Measurements from ENCODE around the gene TICRR.

Gene TICRR

GRCh38 chr15:89587955-89588354 is 12.7 kb downstream of the TICRR start:
- Mint-ChIP-seq H3K4me1 (no peaks in the 10 kb centered on the region), H3K27me3 (no peaks in the 10 kb centered on the region), H3K4me3 (no peak overlapping the region), H3K36me3 (no peaks in the 10 kb centered on the region), H3K27ac (no peak overlapping the region), H3K9me3 (no peaks in the 10 kb centered on the region)
- ATAC-seq (ENCODE audit: low read depth) = no peak
- DNase-seq (ENCODE audit: low spot score in 2 of 2) = no peak

- no peaks in the 10 kb centered on the region for H3K27me3 Mint-ChIP-seq
- H3K36me3 Mint-ChIP-seq = no peaks in the 10 kb centered on the region
- DNase-seq (ENCODE audit: low spot score in 2 of 2) = no peak
- no peaks in the 10 kb centered on the region for H3K9me3 Mint-ChIP-seq
- no peak for ATAC-seq (ENCODE audit: low read depth)
- H3K4me3 Mint-ChIP-seq = no peak overlapping the region
- H3K27ac Mint-ChIP-seq = no peak overlapping the region
- H3K4me1 Mint-ChIP-seq = no peaks in the 10 kb centered on the region
These were observed 16.6 kb downstream of the TICRR start for GRCh38 chr15:89591834-89592233.

GRCh38 chr15:89593018-89593417 is 17.7 kb downstream of the TICRR start:
- Mint-ChIP-seq H3K4me3 (no peak overlapping the region), H3K27ac (no peak overlapping the region), H3K36me3 (no peaks in the 10 kb centered on the region)

GRCh38 chr15:89599021-89599420 is 23.8 kb downstream of the TICRR start:
- Mint-ChIP-seq H3K9me3 (no peaks in the 10 kb centered on the region), H3K4me1 (no peaks in the 10 kb centered on the region), H3K27ac (no peak overlapping the region), H3K27me3 (no peaks in the 10 kb centered on the region), H3K4me3 (no peak overlapping the region), H3K36me3 (no peaks in the 10 kb centered on the region)
- DNase-seq (ENCODE audit: low spot score in 2 of 2) = no peak
- ATAC-seq (ENCODE audit: low read depth) = no peak

More at GRCh38 chr15:89593018-89593417, 17.7 kb downstream of the TICRR start:
- DNase-seq (ENCODE audit: low spot score in 2 of 2) (no peak), ATAC-seq (ENCODE audit: low read depth) (no peak)
- Mint-ChIP-seq H3K4me1 (no peaks in the 10 kb centered on the region), H3K27me3 (no peaks in the 10 kb centered on the region), H3K9me3 (no peaks in the 10 kb centered on the region)

GRCh38 chr15:89611317-89611716 is 36.0 kb downstream of the TICRR start:
- Mint-ChIP-seq H3K27me3 (no peaks in the 10 kb centered on the region), H3K27ac (no peak overlapping the region), H3K36me3 (peaks cover 9% of the 10 kb centered on the region), H3K4me3 (no peak overlapping the region), H3K9me3 (peaks cover 16% of the 10 kb centered on the region), H3K4me1 (no peaks in the 10 kb centered on the region)
- no peak for ATAC-seq (ENCODE audit: low read depth)
- no peak for DNase-seq (ENCODE audit: low spot score in 2 of 2)

GRCh38 chr15:89613031-89613430 is 37.8 kb downstream of the TICRR start:
- H3K36me3 Mint-ChIP-seq = peaks cover 9% of the 10 kb centered on the region
- H3K27me3 Mint-ChIP-seq = no peaks in the 10 kb centered on the region
- peaks cover 16% of the 10 kb centered on the region for H3K9me3 Mint-ChIP-seq
- no peak overlapping the region for H3K27ac Mint-ChIP-seq
- ATAC-seq (ENCODE audit: low read depth) = no peak
- no peak for DNase-seq (ENCODE audit: low spot score in 2 of 2)
- no peak overlapping the region for H3K4me3 Mint-ChIP-seq
- H3K4me1 Mint-ChIP-seq = no peaks in the 10 kb centered on the region

- no peak for ATAC-seq (ENCODE audit: low read depth)
- no peak overlapping the region for H3K4me3 Mint-ChIP-seq
- no peaks in the 10 kb centered on the region for H3K27me3 Mint-ChIP-seq
- no peak for DNase-seq (ENCODE audit: low spot score in 2 of 2)
- peaks cover 16% of the 10 kb centered on the region for H3K9me3 Mint-ChIP-seq
- H3K27ac Mint-ChIP-seq = no peak overlapping the region
- no peaks in the 10 kb centered on the region for H3K4me1 Mint-ChIP-seq
- peaks cover 9% of the 10 kb centered on the region for H3K36me3 Mint-ChIP-seq
These were observed 38.9 kb downstream of the TICRR start for GRCh38 chr15:89614164-89614563.

GRCh38 chr15:89615135-89615534 is 39.9 kb downstream of the TICRR start:
- peaks cover 9% of the 10 kb centered on the region for H3K36me3 Mint-ChIP-seq
- H3K4me1 Mint-ChIP-seq = no peaks in the 10 kb centered on the region
- H3K27ac Mint-ChIP-seq = no peak overlapping the region
- H3K27me3 Mint-ChIP-seq = no peaks in the 10 kb centered on the region
- ATAC-seq (ENCODE audit: low read depth) = no peak
- DNase-seq (ENCODE audit: low spot score in 2 of 2) = no peak
- no peak overlapping the region for H3K4me3 Mint-ChIP-seq
- H3K9me3 Mint-ChIP-seq = peaks cover 16% of the 10 kb centered on the region

- Mint-ChIP-seq H3K4me3 (no peak overlapping the region), H3K36me3 (peaks cover 9% of the 10 kb centered on the region), H3K27me3 (no peaks in the 10 kb centered on the region), H3K4me1 (no peaks in the 10 kb centered on the region), H3K27ac (no peak overlapping the region), H3K9me3 (peaks cover 13% of the 10 kb centered on the region)
- no peak for DNase-seq (ENCODE audit: low spot score in 2 of 2)
- no peak for ATAC-seq (ENCODE audit: low read depth)
These were observed 41.0 kb downstream of the TICRR start for GRCh38 chr15:89616228-89616627.

- DNase-seq (ENCODE audit: low spot score in 2 of 2) = no peak
- no peaks in the 10 kb centered on the region for H3K9me3 Mint-ChIP-seq
- H3K27me3 Mint-ChIP-seq = no peaks in the 10 kb centered on the region
- no peak overlapping the region for H3K4me3 Mint-ChIP-seq
- H3K27ac Mint-ChIP-seq = no peak overlapping the region
- H3K36me3 Mint-ChIP-seq = no peaks in the 10 kb centered on the region
- ATAC-seq (ENCODE audit: low read depth) = no peak
- no peaks in the 10 kb centered on the region for H3K4me1 Mint-ChIP-seq
These were observed 46.3 kb downstream of the TICRR start for GRCh38 chr15:89621547-89621946.

- Mint-ChIP-seq H3K4me1 (no peaks in the 10 kb centered on the region), H3K27ac (no peak overlapping the region)
These were observed 47.9 kb downstream of the TICRR start for GRCh38 chr15:89623165-89623564.

GRCh38 chr15:89625716-89626115 is 50.4 kb downstream of the TICRR start:
- H3K27ac Mint-ChIP-seq = no peak overlapping the region
- no peak for DNase-seq (ENCODE audit: low spot score in 2 of 2)
- peaks cover 1% of the 10 kb centered on the region for H3K27me3 Mint-ChIP-seq
- no peak for ATAC-seq (ENCODE audit: low read depth)
- H3K4me1 Mint-ChIP-seq = no peaks in the 10 kb centered on the region
- H3K9me3 Mint-ChIP-seq = no peaks in the 10 kb centered on the region
- no peak overlapping the region for H3K4me3 Mint-ChIP-seq
- H3K36me3 Mint-ChIP-seq = no peaks in the 10 kb centered on the region

More at GRCh38 chr15:89623165-89623564, 47.9 kb downstream of the TICRR start:
- H3K9me3 Mint-ChIP-seq = no peaks in the 10 kb centered on the region
- no peaks in the 10 kb centered on the region for H3K36me3 Mint-ChIP-seq
- DNase-seq (ENCODE audit: low spot score in 2 of 2) = no peak
- H3K4me3 Mint-ChIP-seq = no peak overlapping the region
- ATAC-seq (ENCODE audit: low read depth) = no peak
- no peaks in the 10 kb centered on the region for H3K27me3 Mint-ChIP-seq

GRCh38 chr15:89627256-89627970 is 52.1 kb downstream of the TICRR start:
- no peaks in the 10 kb centered on the region for H3K36me3 Mint-ChIP-seq
- H3K27ac Mint-ChIP-seq = no peak overlapping the region
- no peaks in the 10 kb centered on the region for H3K9me3 Mint-ChIP-seq

GRCh38 chr15:89628301-89628700 is 53.0 kb downstream of the TICRR start:
- Mint-ChIP-seq H3K4me1 (no peaks in the 10 kb centered on the region), H3K36me3 (no peaks in the 10 kb centered on the region), H3K4me3 (no peak overlapping the region), H3K27me3 (peaks cover 2% of the 10 kb centered on the region), H3K9me3 (no peaks in the 10 kb centered on the region), H3K27ac (no peak overlapping the region)
- DNase-seq (ENCODE audit: low spot score in 2 of 2) (no peak), ATAC-seq (ENCODE audit: low read depth) (no peak)

More at GRCh38 chr15:89627256-89627970, 52.1 kb downstream of the TICRR start:
- no peaks in the 10 kb centered on the region for H3K4me1 Mint-ChIP-seq
- no peak for ATAC-seq (ENCODE audit: low read depth)
- no peak overlapping the region for H3K4me3 Mint-ChIP-seq
- H3K27me3 Mint-ChIP-seq = peaks cover 1% of the 10 kb centered on the region
- DNase-seq (ENCODE audit: low spot score in 2 of 2) = no peak
